ENCODE measurements around the gene LRMDA. TPM values are rescaled to one million over a fixed set of nuclear protein-coding genes. Genes with fewer than 3 reads are reported as not detected.

The LRMDA gene
- total RNA-seq, 4 donors from 2014 or later, result 1.5 to 15.7 (median 4.6) TPM

DNA sequence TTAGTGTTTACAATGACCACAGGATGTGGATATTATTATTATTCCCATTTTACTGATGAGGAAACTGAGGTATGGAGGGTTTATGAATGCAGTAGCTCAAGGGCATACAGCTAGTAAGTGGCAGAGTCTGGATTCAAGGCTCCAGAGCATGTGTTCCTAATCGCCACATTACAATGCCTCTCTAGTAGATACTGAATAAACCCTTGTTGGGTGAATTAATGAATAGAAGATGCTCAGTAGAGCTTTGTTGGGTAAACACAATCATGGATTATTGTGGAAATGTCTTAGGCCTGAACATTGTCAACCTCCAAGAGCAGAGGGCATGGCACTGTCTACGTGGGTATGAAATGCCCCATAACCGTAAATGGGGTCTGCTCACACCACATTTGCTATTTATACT, 545.3 kb downstream of the LRMDA start:
- TF ChIP-seq, protein P1, sequence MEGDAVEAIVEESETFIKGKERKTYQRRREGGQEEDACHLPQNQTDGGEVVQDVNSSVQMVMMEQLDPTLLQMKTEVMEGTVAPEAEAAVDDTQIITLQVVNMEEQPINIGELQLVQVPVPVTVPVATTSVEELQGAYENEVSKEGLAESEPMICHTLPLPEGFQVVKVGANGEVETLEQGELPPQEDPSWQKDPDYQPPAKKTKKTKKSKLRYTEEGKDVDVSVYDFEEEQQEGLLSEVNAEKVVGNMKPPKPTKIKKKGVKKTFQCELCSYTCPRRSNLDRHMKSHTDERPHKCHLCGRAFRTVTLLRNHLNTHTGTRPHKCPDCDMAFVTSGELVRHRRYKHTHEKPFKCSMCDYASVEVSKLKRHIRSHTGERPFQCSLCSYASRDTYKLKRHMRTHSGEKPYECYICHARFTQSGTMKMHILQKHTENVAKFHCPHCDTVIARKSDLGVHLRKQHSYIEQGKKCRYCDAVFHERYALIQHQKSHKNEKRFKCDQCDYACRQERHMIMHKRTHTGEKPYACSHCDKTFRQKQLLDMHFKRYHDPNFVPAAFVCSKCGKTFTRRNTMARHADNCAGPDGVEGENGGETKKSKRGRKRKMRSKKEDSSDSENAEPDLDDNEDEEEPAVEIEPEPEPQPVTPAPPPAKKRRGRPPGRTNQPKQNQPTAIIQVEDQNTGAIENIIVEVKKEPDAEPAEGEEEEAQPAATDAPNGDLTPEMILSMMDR (IDR thresholded peaks at IDR 0.05), result no peak
- TF ChIP-seq POLR2A (IDR thresholded peaks at IDR 0.05), result no peak
- Histone ChIP-seq H3K27ac (no peak overlapping the region), H3K4me1 (peaks cover 0 to 7% of the 10 kb centered on the region in 2 donors), H3K27me3 (no peaks in the 10 kb centered on the region), H3K9me3 (no peaks in the 10 kb centered on the region), H3K36me3 (no peaks in the 10 kb centered on the region), H3K4me3 (no peak overlapping the region)
- intact Hi-C loops (cut with DNase I; ENCODE audit: low total_unique reads), result no loop called here
- no peak for DNase-seq

GRCh38 chr10:75977139-75977538, 545.7 kb downstream of the LRMDA start:
- Histone ChIP-seq H3K4me1 (peaks cover 0 to 7% of the 10 kb centered on the region in 2 donors), H3K4me3 (no peak overlapping the region), H3K36me3 (no peaks in the 10 kb centered on the region), H3K9me3 (no peaks in the 10 kb centered on the region), H3K27ac (peak overlapping the region; percentile 14 to 21), H3K27me3 (no peaks in the 10 kb centered on the region)
- DNase-seq, result peak in 1 of 2 donors; percentile 31
- TF ChIP-seq, protein P1 (IDR thresholded peaks at IDR 0.05), result no peak
- TF ChIP-seq POLR2A (IDR thresholded peaks at IDR 0.05), result no peak
- intact Hi-C loops (cut with DNase I; ENCODE audit: low total_unique reads), result no loop called here

GRCh38 chr10:75978213-75978612, 546.8 kb downstream of the LRMDA start:
- Histone ChIP-seq H3K9me3 (no peaks in the 10 kb centered on the region), H3K4me3 (no peak overlapping the region), H3K36me3 (no peaks in the 10 kb centered on the region), H3K4me1 (no peaks in the 10 kb centered on the region), H3K27ac (no peak overlapping the region), H3K27me3 (no peaks in the 10 kb centered on the region)
- no peak for DNase-seq
- intact Hi-C loops (cut with DNase I; ENCODE audit: low total_unique reads), result no loop called here
- no peak for TF ChIP-seq POLR2A (IDR thresholded peaks at IDR 0.05)
- TF ChIP-seq, protein P1 (IDR thresholded peaks at IDR 0.05), result no peak

- no peaks in the 10 kb centered on the region for H3K9me3 ChIP-seq
- intact Hi-C loops (cut with DNase I; ENCODE audit: low total_unique reads), result no loop called here
- H3K36me3 ChIP-seq, result no peaks in the 10 kb centered on the region
- no peak overlapping the region for H3K4me3 ChIP-seq
- TF ChIP-seq, protein P1 (IDR thresholded peaks at IDR 0.05), result no peak
- no peak for TF ChIP-seq POLR2A (IDR thresholded peaks at IDR 0.05)
- no peaks in the 10 kb centered on the region for H3K27me3 ChIP-seq
- DNase-seq, result no peak
- no peaks in the 10 kb centered on the region for H3K4me1 ChIP-seq
- no peak overlapping the region for H3K27ac ChIP-seq
Measured at GRCh38 chr10:75980419-75981002, 549.1 kb downstream of the LRMDA start.

GRCh38 chr10:75982611-75983369, 551.4 kb downstream of the LRMDA start:
- Histone ChIP-seq H3K27ac (no peak overlapping the region), H3K4me3 (no peak overlapping the region), H3K36me3 (no peaks in the 10 kb centered on the region), H3K9me3 (no peaks in the 10 kb centered on the region), H3K27me3 (no peaks in the 10 kb centered on the region), H3K4me1 (no peaks in the 10 kb centered on the region)
- intact Hi-C loops (cut with DNase I; ENCODE audit: low total_unique reads), result no loop called here
- peak in 1 of 2 donors; percentile 46 for DNase-seq
- no peak for TF ChIP-seq POLR2A (IDR thresholded peaks at IDR 0.05)
- TF ChIP-seq, protein P1 (IDR thresholded peaks at IDR 0.05), result no peak
